RWPE2 (cell line): Measurements from ENCODE around the gene TSPEAR.
"Not testable (repeated sequence)": the region's sequence is repeated elsewhere in the genome, so short reads cannot be mapped to it uniquely, and the experiment has no call there.

ENCODE experiments used
- ATAC-seq: fragments of 200-7000 bp; cut with Tn5 transposase; 3 replicates; pipeline ENCODE4 v1.9.1; 2021; ENCODE audit warnings: low read depth
- DNase-seq: peaks from one replicate; pipeline ENCODE4 v3.0.0-alpha.2; 2020; ENCODE audit warnings: low spot score
- H3K27ac ChIP-seq: fragments of 450-650 bp; 2 replicates; pipeline ENCODE4 v1.5.1; 2017; ENCODE audit warnings: mild to moderate bottlenecking; ENCODE audit not compliant: poor library complexity, severe bottlenecking
- H3K27me3 ChIP-seq: fragments of 250-450 bp; sonication (Bioruptor Pico); 2 replicates; pipeline ENCODE4 v1.5.1; 2021; ENCODE audit warnings: mild to moderate bottlenecking, moderate library complexity; ENCODE audit not compliant: insufficient read depth, poor library complexity, severe bottlenecking
- H3K36me3 ChIP-seq: fragments of 250-450 bp; sonication (Bioruptor Pico); 2 replicates; pipeline ENCODE4 v1.5.1; 2020; ENCODE audit warnings: low read depth, mild to moderate bottlenecking, moderate library complexity
- H3K4me1 ChIP-seq: fragments of 250-450 bp; sonication (Bioruptor Pico); 2 replicates; pipeline ENCODE4 v1.5.1; 2021; ENCODE audit warnings: mild to moderate bottlenecking, moderate library complexity; ENCODE audit not compliant: insufficient read depth, poor library complexity, severe bottlenecking
- H3K4me3 ChIP-seq: fragments of 250-450 bp; sonication (Bioruptor Pico); 2 replicates; pipeline ENCODE4 v1.5.1; 2021; ENCODE audit warnings: mild to moderate bottlenecking, moderate library complexity; ENCODE audit not compliant: severe bottlenecking
- H3K9me3 ChIP-seq: fragments of 250-450 bp; sonication (Bioruptor Pico); 2 replicates; pipeline ENCODE4 v1.5.1; 2021; ENCODE audit warnings: mild to moderate bottlenecking, moderate library complexity; ENCODE audit not compliant: severe bottlenecking
- CTCF ChIP-seq: fragments of 450-650 bp; IDR thresholded peaks from one replicate; pipeline ENCODE4 v1.5.1; 2017; ENCODE audit warnings: mild to moderate bottlenecking, moderate library complexity; ENCODE audit not compliant: poor library complexity, severe bottlenecking

TSPEAR gene

GRCh38 chr21:44593598-44594405 lies 117.6 kb downstream of the TSPEAR start:
- no peak overlapping the region for H3K4me3 ChIP-seq
- no peaks in the 10 kb centered on the region for H3K9me3 ChIP-seq
- no peak for TF ChIP-seq CTCF
- DNase-seq: no peak
- no peak overlapping the region for H3K27ac ChIP-seq
- H3K27me3 ChIP-seq: no peaks in the 10 kb centered on the region
- ATAC-seq: no peak
- no peaks in the 10 kb centered on the region for H3K36me3 ChIP-seq
- no peaks in the 10 kb centered on the region for H3K4me1 ChIP-seq

- H3K4me3 ChIP-seq: no peak within 1 kb of the TSS
- H3K27me3 ChIP-seq: no peaks in the 10 kb centered on the region
- TF ChIP-seq CTCF: no peak
- H3K36me3 ChIP-seq: no peaks in the 10 kb centered on the region
- no peaks in the 10 kb centered on the region for H3K9me3 ChIP-seq
- DNase-seq (no peak), ATAC-seq (no peak)
- H3K27ac ChIP-seq: no peak within 1 kb of the TSS
- H3K4me1 ChIP-seq: no peaks in the 10 kb centered on the region
Measured at GRCh38 chr21:44592446-44593311, 118.7 kb downstream of the TSPEAR start, which contains the start of gene KRTAP10-6. Gene KRTAP10-6 (minus strand): TSS chr21:44592505. CDS start chr21:44592484, 21 bp downstream.

GRCh38 chr21:44591801-44592130 lies 119.6 kb downstream of the TSPEAR start:
- ATAC-seq, H3K9me3 ChIP-seq, H3K4me1 ChIP-seq, H3K36me3 ChIP-seq, H3K4me3 ChIP-seq, H3K27ac ChIP-seq, DNase-seq, H3K27me3 ChIP-seq: not testable (repeated sequence)

- ATAC-seq, DNase-seq, H3K4me1 ChIP-seq, H3K27ac ChIP-seq, H3K9me3 ChIP-seq, H3K27me3 ChIP-seq, H3K4me3 ChIP-seq, H3K36me3 ChIP-seq: not testable (repeated sequence)
Measured at GRCh38 chr21:44590897-44591800, 120.2 kb downstream of the TSPEAR start.

GRCh38 chr21:44590311-44590721 lies 121.1 kb downstream of the TSPEAR start:
- no peak for TF ChIP-seq CTCF
- no peak for DNase-seq
- H3K9me3 ChIP-seq: no peaks in the 10 kb centered on the region
- no peak overlapping the region for H3K27ac ChIP-seq
- H3K4me3 ChIP-seq: no peak overlapping the region
- H3K27me3 ChIP-seq: peaks cover 8% of the 10 kb centered on the region
- H3K4me1 ChIP-seq: no peaks in the 10 kb centered on the region
- ATAC-seq: no peak
- H3K36me3 ChIP-seq: no peaks in the 10 kb centered on the region
